DOHH2 (cell line): ENCODE measurements around the gene OSCAR.
A peak's percentile ranks its signal among the peaks of the same experiment; 100 is the strongest.
"Not testable (repeated sequence)": the region's sequence is repeated elsewhere in the genome, so short reads cannot be mapped to it uniquely, and the experiment has no call there.

Experiments used
- H3F3A ChIP-seq: fragments of 200-600 bp; sonication (generic), shearing (Covaris generic); 2 replicates; pipeline ENCODE4 v1.6.0; 2016; ENCODE audit warnings: antibody characterized with exemption, mild to moderate bottlenecking; ENCODE audit not compliant: control insufficient read depth, insufficient read depth
- H3K27ac ChIP-seq: fragments of 200-600 bp; sonication (generic); 2 replicates; pipeline ENCODE4 v1.5.1; 2014; ENCODE audit warnings: low read depth, mild to moderate bottlenecking, low read length, moderate library complexity
- H3K27me3 ChIP-seq: fragments of 200-600 bp; sonication (generic); 2 replicates; pipeline ENCODE4 v1.6.1; 2014; ENCODE audit warnings: mild to moderate bottlenecking, low read length, mixed read lengths; ENCODE audit not compliant: control insufficient read depth
- H3K36me3 ChIP-seq: fragments of 200-600 bp; sonication (generic); 2 replicates; pipeline ENCODE4 v1.6.1; 2014; ENCODE audit warnings: mild to moderate bottlenecking, low read length, moderate library complexity, mixed read lengths; ENCODE audit not compliant: control insufficient read depth
- H3K4me1 ChIP-seq: fragments of 200-600 bp; sonication (generic); 2 replicates; pipeline ENCODE4 v1.6.1; 2014; ENCODE audit warnings: mild to moderate bottlenecking, low read length, mixed read lengths; ENCODE audit not compliant: control insufficient read depth
- H3K4me2 ChIP-seq: fragments of 200-600 bp; sonication (generic); 2 replicates; pipeline ENCODE4 v1.6.0; 2014; ENCODE audit warnings: mild to moderate bottlenecking, low read length, moderate library complexity
- H3K4me3 ChIP-seq: fragments of 200-600 bp; sonication (generic); 2 replicates; pipeline ENCODE4 v1.5.1; 2014; ENCODE audit warnings: mild to moderate bottlenecking, low read length, mixed read lengths
- H3K79me2 ChIP-seq: fragments of 200-600 bp; sonication (generic); 2 replicates; pipeline ENCODE4 v1.6.1; 2014; ENCODE audit warnings: mild to moderate bottlenecking, low read length, mixed read lengths; ENCODE audit not compliant: control insufficient read depth
- H3K9me2 ChIP-seq: fragments of 200-600 bp; sonication (generic); replicated peaks from 2 replicates; pipeline ENCODE4 v1.6.1; 2014; ENCODE audit warnings: mild to moderate bottlenecking, low read length, mixed read lengths; ENCODE audit not compliant: control insufficient read depth
- H3K9me3 ChIP-seq: fragments of 200-600 bp; sonication (generic); 2 replicates; pipeline ENCODE4 v1.6.1; 2014; ENCODE audit warnings: antibody characterized with exemption, low read length, mixed read lengths; ENCODE audit not compliant: control insufficient read depth, insufficient read depth
- H4K20me1 ChIP-seq: fragments of 200-600 bp; sonication (generic); 2 replicates; pipeline ENCODE4 v1.6.0; 2014; ENCODE audit warnings: low read depth, mild to moderate bottlenecking, antibody characterized with exemption, low read length, moderate library complexity; ENCODE audit not compliant: control insufficient read depth, insufficient read depth
- CTCF ChIP-seq: fragments of 200-600 bp; sonication (generic); IDR thresholded peaks from one replicate; pipeline ENCODE4 v1.5.1; 2014; ENCODE audit warnings: antibody characterized with exemption, mild to moderate bottlenecking, low read depth, low read length; ENCODE audit not compliant: poor library complexity, severe bottlenecking
- EZH2phosphoT487 ChIP-seq: fragments of 200-600 bp; sonication (generic); IDR thresholded peaks from 2 replicates; pipeline ENCODE4 v1.6.1; 2017; ENCODE audit warnings: borderline replicate concordance, mild to moderate bottlenecking, antibody characterized with exemption, low read length, moderate library complexity, mixed read lengths

The OSCAR gene

GRCh38 chr19:54105796-54106195, 5.2 kb upstream of the OSCAR start:
- no peak overlapping the region for H3K27ac ChIP-seq
- H3K36me3 ChIP-seq, result peaks cover 57% of the 10 kb centered on the region
- 0 out of 2 replicates have a peak, but pooled peaks cover 2% of the 10 kb centered on the region for H3F3A ChIP-seq
- no peaks in the 10 kb centered on the region for H3K9me3 ChIP-seq
- TF ChIP-seq EZH2phosphoT487 (no peak), CTCF (no peak)
- H3K79me2 ChIP-seq, result peaks cover 35% of the 10 kb centered on the region
- no peak overlapping the region for H3K4me3 ChIP-seq
- H3K27me3 ChIP-seq, result no peaks in the 10 kb centered on the region
- H3K9me2 ChIP-seq, result no peaks in the 10 kb centered on the region
- peaks cover 17% of the 10 kb centered on the region for H3K4me1 ChIP-seq
- no peaks in the 10 kb centered on the region for H4K20me1 ChIP-seq
- H3K4me2 ChIP-seq, result no peak overlapping the region

- Histone ChIP-seq H3K36me3 (peaks cover 52% of the 10 kb centered on the region), H3F3A (0 out of 2 replicates have a peak, but pooled peaks cover 2% of the 10 kb centered on the region), H4K20me1 (no peaks in the 10 kb centered on the region)
Observed at GRCh38 chr19:54104998-54105715, 4.6 kb upstream of the OSCAR start.

GRCh38 chr19:54102421-54103169, 2.0 kb upstream of the OSCAR start, which contains the start of gene NDUFA3:
Gene NDUFA3, plus strand, starts transcription at chr19:54102855. Its CDS starts 24 bp downstream, at chr19:54102879.
- H3K9me3 ChIP-seq, result no peaks in the 10 kb centered on the region
- H3K4me1 ChIP-seq, result peaks cover 17% of the 10 kb centered on the region
- H3K36me3 ChIP-seq, result peaks cover 28% of the 10 kb centered on the region
- peaks cover 6% of the 10 kb centered on the region; the same call in 1 of the 2 replicates for H3F3A ChIP-seq
- no peaks in the 10 kb centered on the region for H3K27me3 ChIP-seq
- H3K27ac ChIP-seq, result peak within 1 kb of the TSS; percentile 31; the same call in 1 of the 2 replicates
- H3K4me2 ChIP-seq, result peak within 1 kb of the TSS; percentile 86
- peak within 1 kb of the TSS; percentile 97 for H3K4me3 ChIP-seq
- no peak for TF ChIP-seq CTCF
- TF ChIP-seq EZH2phosphoT487, result no peak
- no peaks in the 10 kb centered on the region for H4K20me1 ChIP-seq
- peaks cover 31% of the 10 kb centered on the region for H3K79me2 ChIP-seq
- H3K9me2 ChIP-seq, result no peaks in the 10 kb centered on the region

More at GRCh38 chr19:54104998-54105715, 4.6 kb upstream of the OSCAR start:
- Histone ChIP-seq H3K27ac (no peak overlapping the region), H3K4me1 (peaks cover 17% of the 10 kb centered on the region), H3K27me3 (no peaks in the 10 kb centered on the region), H3K9me3 (no peaks in the 10 kb centered on the region), H3K79me2 (peaks cover 34% of the 10 kb centered on the region), H3K4me3 (no peak overlapping the region), H3K4me2 (no peak overlapping the region), H3K9me2 (no peaks in the 10 kb centered on the region)
- no peak for TF ChIP-seq CTCF
- TF ChIP-seq EZH2phosphoT487, result no peak

- H3K36me3 ChIP-seq, H3F3A ChIP-seq, H3K27ac ChIP-seq, H3K9me2 ChIP-seq, H3K27me3 ChIP-seq, H3K4me2 ChIP-seq, H4K20me1 ChIP-seq, H3K9me3 ChIP-seq, H3K4me3 ChIP-seq: not testable (repeated sequence)
- Histone ChIP-seq H3K79me2 (peaks cover 22% of the 10 kb centered on the region), H3K4me1 (peaks cover 34% of the 10 kb centered on the region)
Observed at GRCh38 chr19:54099903-54100255, 724 bp downstream of the OSCAR start.
